Cerebellar cortex (tissue), 1 donor: ENCODE measurements around the gene SLC12A3.
A peak's percentile ranks its signal among the peaks of the same experiment; 100 is the strongest.

Experiments
- DNase-seq: peaks from one replicate; pipeline ENCODE4 v3.0.0-alpha.2; 2015; ENCODE audit warnings: low spot score

Gene SLC12A3

GRCh38 chr16:56944954-56945839 lies 80.2 kb downstream of the SLC12A3 start:
- DNase-seq: no peak

GRCh38 chr16:56945847-56946527 lies 81.0 kb downstream of the SLC12A3 start:
- DNase-seq: no peak

- DNase-seq: no peak
Observed at GRCh38 chr16:56946767-56947603, 82.0 kb downstream of the SLC12A3 start.

- DNase-seq: no peak
Observed at GRCh38 chr16:56947604-56947995, 82.6 kb downstream of the SLC12A3 start.

- no peak for DNase-seq
Observed at GRCh38 chr16:56948234-56948633, 83.2 kb downstream of the SLC12A3 start.

GRCh38 chr16:56950051-56950450 lies 85.0 kb downstream of the SLC12A3 start:
- no peak for DNase-seq

- no peak for DNase-seq
Observed at GRCh38 chr16:56950455-56950854, 85.4 kb downstream of the SLC12A3 start.

GRCh38 chr16:56950881-56951771 lies 86.1 kb downstream of the SLC12A3 start:
- DNase-seq: peak; percentile 50

GRCh38 chr16:56953006-56953405 lies 88.0 kb downstream of the SLC12A3 start:
- no peak for DNase-seq

- DNase-seq: no peak
Observed at GRCh38 chr16:56956076-56956475, 91.1 kb downstream of the SLC12A3 start.

- no peak for DNase-seq
Observed at GRCh38 chr16:56956756-56957155, 91.7 kb downstream of the SLC12A3 start.

GRCh38 chr16:56960681-56961281 lies 95.8 kb downstream of the SLC12A3 start:
- no peak for DNase-seq

GRCh38 chr16:56961386-56961785 lies 96.4 kb downstream of the SLC12A3 start:
- no peak for DNase-seq

GRCh38 chr16:56961851-56962281 lies 96.9 kb downstream of the SLC12A3 start, which contains the start of gene CETP:
CETP (plus strand) TSS chr16:56961950; CDS start chr16:56961980, 30 bp downstream.
- DNase-seq: no peak

- DNase-seq: peak; percentile 52
Observed at GRCh38 chr16:56964243-56965148, 99.5 kb downstream of the SLC12A3 start.
